GM18870 (cell line): ENCODE measurements around the gene SNRPA.
"Not testable (repeated sequence)": the region's sequence is repeated elsewhere in the genome, so short reads cannot be mapped to it uniquely, and the experiment has no call there.

Experiments used
- ATAC-seq: cut with Tn5 transposase; IDR thresholded peaks from one replicate; pipeline ENCODE4 v1.9.1; 2021; ENCODE audit warnings: moderate library complexity; ENCODE audit not compliant: unreplicated experiment

The SNRPA gene

DNA sequence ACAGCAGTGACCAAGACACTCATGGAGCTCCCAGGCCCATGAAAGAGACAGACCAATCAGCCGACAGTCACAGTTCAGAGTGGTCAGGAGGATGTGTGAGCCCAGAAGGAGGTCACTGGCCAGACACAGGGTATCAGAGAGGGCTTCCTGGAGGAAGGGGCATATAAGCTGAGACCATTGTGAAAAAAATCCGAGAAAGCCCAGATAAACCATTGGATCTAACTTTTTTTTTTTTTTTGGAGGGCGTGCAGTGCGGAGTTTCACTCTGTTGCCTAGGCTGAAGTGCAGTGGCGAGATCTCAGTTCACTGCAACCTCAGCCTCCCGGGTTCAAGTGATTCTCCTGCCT is 29.9 kb upstream of the SNRPA start:
- ATAC-seq: no peak

DNA sequence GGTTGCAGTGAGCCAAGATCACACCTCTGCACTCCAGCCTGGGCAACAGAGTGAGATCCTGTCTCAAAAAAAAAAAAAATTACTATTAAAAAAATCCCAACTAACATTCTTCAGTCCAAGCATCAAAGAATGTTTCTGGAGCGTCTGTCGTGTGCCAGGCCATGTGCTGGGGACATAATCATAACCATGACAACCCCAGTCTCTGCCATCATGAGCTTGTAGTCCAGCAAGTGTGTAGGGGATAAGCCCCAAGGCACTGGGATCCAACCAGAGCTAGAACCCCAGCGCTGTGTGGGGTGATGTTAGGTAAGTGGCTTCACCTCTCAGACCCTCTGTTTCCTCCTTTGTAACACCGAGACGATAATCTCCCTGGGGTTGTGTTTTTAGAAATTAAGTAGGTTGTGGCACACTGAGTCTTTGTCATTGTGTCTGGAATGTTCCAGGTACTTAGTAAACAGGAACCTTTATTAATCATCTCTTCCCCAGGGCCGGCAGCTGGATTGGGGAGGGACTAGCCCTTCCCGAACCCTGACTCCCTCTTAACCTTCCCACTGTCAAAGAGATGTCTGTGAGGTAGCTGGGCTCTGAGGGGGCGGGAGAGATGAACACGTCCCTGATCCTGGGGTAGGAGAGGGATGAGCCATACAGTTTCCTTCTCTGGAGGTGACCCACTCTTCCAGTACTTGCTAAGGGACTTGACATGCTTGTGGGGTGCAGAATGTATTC is 28.9 kb upstream of the SNRPA start:
- ATAC-seq: no peak

DNA sequence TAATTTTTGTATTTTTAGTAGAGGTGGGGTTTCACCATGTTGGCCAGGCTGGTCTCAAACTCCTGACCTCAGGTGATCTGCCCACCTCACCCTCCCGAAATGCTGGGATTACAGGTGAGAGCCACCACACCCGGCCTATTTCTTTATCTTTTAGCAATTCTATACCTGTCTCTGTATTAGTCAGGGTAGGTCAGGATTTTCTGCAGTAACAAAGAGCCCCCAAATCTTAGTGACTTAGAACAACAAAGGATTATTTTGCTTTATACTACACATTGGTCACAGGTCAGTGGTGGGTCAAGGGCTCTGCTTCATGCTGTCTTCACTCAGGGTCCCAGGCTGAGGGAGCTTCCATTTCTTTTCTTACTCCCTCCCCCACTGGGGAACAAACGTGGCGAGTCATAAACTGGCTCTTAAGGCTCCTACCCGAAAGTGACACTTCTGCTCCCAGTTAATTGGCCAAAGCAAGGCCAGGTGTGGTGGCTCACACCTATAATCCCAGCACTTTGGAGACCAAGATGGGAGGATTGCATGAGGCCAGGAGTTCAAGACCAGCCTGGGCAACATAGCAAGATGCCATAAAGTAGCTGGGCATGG is 27.2 kb upstream of the SNRPA start:
- no peak for ATAC-seq

DNA sequence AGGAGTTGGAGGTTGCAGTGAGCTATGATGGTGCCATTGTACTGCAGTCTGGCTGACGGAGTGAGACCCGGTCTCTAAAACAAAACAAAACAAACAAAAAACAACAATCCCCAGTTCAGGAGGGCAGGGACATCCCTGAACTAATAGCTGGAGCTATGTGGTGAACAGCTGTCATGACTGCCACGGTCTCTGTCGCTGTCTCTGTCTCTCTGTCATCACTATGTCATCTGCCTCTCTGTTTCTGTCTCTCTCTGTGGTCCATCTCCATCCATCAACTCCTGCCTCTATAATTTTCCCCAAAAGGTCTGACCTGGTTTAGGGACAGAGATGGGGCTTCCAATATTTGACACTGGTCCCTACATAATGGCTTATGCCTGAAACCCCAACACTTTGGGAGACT is 26.7 kb upstream of the SNRPA start:
- ATAC-seq: no peak

DNA sequence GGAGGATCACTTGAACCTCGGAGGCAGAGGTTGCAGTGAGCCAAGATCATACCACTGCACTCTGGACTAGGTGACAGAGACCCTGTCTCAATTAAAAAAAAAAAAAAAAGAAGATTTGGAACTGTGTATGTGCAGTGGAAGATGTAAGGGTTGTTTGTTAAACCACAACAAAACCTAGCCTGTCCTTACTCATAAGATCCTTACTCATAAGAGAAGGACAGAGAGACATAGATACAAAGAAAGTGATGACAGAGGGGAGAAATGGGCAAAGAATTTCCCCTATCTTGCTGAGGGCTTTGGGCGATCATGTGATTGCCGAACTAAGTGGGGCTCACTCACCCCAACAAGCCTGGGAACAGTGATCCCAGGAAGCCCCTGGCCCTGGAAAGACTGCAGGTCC is 26.1 kb upstream of the SNRPA start:
- ATAC-seq: no peak

DNA sequence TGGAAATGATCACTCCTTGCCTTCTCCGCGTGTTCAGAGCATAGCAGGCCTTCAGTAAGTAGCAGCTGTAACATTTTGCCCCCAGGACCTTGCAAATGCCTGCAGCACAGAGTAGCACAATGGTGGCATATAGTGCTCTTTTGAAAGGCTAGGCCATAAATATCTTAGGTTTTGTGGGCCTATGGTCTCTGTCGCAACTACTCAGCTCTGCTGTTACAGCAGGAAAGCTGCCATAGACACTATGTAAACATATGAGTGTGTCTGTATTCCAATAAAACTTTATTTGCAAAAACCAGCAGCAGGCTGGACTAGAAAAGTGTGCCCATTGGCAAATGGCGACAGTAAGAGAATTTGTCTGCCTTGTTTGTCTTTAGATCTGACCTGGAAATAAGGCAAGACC is 24.7 kb upstream of the SNRPA start:
- ATAC-seq: no peak

DNA sequence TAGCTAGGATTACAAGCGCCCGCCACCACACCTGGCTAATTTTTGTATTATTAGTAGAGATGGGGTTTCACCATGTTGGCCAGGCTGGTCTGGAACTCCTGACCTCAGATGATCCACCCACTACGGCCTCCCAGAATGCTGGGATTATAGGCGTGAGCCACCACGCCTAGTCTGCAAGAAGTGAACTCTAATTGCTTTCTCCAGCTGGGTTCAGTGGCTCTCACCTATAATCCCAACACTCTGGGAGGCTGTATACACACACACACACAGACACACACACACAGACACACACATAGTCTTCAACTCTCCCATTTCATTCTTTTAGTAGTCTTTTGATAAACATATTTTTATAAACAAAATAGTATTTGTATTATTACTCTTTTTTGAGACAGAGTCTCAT is 20.9 kb upstream of the SNRPA start:
- ATAC-seq: not testable (repeated sequence)

DNA sequence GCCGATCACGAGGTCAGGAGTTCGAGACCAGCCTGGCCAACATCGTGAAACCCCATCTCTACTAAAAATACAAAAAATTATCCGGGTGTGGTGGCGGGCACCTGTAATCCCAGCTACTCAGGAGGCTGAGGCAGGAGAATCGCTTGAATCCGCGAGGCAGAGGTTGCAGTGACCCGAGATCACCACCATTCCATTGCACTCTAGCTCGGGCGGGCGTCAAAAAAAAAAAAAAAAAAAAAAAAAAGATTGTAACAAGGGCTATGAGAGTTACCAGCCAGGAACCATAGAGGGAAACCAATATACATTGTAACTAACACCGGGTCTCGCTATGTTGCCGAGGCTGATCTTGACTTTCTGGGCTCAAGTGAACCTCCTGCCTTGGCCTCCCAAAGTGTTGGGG is 18.7 kb upstream of the SNRPA start:
- not testable (repeated sequence) for ATAC-seq

DNA sequence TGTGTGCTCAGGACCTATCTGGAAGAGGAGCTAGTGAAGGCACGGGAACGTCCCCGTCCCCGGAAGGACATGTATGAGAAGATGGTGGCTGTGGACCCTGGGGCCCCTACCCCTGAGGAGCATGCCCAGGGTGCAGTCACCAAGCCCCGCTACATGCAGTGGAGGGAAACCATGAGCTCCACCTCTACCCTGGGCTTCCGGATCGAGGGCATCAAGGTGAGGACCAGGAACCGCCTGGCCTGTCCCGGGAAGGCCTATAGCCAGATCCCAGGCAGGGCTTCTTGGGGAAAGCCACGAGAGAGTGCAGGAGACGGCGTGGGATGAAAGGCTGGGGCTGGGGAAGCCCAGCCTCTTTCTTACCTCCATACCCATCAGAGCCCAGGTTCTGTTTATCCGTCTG is 17.9 kb upstream of the SNRPA start:
- no peak for ATAC-seq

DNA sequence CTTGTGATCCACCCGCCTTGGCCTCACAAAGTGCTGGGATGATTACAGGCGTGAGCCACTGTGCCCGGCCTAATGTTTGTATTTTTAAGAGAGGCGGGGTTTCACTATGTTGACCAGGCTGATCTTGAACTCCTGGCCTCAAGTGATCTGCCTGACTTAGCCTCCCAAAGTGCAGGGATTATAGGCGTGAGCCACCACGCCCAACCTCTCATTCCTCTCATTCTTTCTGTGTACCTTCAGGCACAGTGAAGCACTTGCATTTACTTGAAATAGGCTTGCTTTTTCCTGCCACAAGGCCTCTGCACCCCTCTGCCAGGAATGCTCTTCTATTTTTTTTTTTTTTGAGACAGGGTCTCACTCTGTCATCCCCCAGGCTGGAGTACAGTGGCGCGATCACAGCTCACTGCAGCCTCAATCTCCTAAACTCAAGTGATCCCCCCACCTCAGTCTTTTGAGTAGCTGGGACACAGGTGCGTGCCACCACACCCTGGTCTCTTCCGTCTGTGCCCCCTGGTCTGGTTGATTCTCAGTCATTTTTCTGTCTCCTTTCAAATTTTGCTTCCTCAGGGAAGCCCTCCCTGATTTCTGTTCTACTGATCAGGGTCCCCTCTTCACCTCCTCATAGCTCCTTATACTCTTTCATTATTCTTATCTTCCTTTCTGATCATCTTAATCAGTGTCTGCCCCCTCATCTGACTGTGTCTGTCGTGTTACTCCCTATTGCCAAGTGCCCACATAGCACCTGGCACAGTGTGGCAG is 15.8 kb upstream of the SNRPA start:
- ATAC-seq: no peak

DNA sequence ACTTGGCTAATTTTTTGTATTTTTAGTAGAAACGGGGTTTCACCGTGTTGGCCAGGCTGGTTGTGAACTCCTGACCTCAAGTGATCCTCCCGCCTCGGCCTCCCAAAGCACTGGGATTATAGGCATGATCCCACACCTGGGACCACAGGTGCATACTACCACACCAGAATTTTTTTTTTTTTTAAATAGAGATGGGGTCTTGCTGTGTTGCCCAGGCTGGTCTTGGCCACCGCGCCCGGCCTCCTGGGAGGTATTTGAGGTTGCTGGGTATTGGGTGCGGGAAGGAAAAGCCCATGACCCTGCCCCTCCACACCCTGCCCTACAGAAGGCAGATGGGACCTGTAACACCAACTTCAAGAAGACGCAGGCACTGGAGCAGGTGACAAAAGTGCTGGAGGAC is 14.3 kb upstream of the SNRPA start:
- no peak for ATAC-seq

DNA sequence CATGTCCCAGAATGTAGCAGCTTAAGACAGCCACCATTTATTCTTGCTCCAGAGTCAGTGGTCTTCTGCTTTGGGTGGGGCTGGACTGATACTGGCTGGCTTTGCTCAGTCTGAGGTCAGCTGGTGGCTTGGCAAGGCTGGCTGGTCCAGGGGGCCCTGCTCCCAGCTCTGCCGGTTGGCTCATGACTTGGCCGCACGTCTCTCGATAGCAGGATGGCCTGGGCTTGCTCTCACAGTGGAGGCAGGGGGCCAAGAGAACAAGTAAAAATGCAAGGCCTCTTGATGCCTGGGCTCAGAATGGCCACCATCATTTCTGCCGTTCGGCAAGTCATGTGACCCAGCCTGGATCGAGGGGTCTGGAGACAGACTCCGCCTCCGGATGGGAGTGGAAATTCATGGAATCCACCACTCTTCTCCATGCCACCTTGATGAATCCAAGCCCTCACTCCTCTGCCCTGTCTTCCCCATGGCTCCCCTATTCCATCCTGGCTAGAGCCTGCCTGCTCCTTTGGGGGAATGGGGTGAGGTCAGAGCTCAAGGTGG is 13.8 kb upstream of the SNRPA start:
- no peak for ATAC-seq

DNA sequence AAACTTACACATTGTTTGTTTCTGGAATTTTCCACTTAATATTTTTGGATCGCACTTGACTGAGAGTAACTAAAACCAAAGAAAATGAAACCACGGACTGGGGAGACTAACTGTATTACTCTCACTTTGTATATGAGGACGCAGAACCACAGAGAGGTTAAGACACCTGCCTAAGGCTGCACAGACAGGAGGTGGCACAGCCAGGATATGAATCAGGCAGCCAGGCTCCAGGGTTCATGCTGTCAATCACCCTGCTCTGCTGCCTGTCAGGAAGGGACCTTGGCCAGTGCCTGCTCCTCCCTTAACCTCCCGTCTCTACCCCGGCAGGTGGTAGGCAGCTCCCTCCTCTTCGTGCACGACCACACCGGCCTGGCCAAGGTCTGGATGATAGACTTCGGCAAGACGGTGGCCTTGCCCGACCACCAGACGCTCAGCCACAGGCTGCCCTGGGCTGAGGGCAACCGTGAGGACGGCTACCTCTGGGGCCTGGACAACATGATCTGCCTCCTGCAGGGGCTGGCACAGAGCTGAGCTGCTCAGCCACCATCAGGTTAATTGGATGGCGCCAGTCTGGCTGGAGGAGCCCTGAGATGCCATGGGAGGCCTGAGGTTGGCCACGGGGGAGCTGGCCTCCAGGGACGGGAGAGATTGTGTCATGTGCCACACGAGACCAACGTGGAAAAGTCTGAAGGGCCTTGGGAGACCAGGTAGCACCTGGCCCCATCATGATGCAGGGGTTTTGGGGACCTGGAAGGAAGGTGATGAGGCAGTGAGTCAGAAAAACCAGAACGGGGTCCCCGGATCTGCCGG is 11.8 kb upstream of the SNRPA start:
- ATAC-seq: no peak

DNA sequence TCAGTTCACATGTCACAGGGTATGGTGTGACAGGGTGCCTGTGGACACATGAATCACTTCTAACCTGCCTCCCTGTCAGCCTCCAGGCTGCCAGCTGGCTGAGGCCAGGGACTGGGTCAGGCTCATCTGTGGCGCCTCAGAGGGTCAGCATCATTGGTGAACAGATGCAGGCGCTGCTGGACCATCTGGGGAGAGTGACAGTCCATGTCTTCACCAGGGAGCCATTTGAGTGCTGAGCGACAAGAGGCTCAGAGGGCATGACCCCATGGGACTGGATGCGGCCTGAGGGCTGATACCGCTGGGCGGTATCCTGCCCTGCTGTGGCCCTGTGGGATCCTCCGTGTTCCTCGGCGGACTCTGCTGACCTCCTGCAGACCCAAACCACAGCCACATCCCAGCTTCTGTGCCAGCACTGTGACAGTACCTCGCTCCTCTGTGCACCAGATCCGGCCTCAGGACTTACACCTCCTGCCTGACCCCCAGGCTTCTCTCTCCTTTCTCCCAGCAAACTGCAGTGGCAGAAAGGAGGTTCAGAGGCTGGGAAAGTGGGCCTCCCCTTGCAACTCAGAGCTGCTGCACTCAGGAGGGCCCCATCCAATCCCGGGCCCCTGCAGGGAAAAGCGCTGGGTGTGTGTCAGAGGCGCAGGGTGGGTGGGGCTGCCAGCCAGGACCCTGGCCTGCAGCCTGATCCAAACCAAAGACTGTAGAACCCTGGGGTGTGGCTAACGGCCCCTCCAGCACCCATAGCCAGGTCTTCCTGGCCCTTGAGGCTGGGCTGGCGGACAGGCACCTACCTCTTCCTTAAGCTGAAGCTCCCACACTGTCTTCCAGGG is 10.9 kb upstream of the SNRPA start:
- ATAC-seq: no peak

DNA sequence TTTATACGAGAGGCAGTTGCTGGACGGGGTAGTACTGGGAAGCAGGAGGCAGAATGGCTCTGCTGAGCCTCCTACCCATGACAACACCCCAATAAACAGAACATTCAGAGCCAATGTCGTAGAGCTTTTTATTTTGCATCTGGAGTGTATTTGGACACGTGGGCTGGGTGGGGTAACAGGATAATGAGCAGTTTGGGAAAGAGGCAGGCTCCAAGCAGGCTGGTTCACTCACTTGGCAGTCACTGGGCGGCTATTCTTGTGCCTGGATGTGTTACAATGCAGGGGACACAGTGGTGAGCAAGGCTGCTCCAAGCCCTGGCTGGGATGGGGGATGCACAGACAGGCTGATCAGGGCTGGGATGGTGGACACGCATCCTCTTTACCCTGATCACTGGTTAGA is 10.3 kb upstream of the SNRPA start:
- ATAC-seq: no peak

DNA sequence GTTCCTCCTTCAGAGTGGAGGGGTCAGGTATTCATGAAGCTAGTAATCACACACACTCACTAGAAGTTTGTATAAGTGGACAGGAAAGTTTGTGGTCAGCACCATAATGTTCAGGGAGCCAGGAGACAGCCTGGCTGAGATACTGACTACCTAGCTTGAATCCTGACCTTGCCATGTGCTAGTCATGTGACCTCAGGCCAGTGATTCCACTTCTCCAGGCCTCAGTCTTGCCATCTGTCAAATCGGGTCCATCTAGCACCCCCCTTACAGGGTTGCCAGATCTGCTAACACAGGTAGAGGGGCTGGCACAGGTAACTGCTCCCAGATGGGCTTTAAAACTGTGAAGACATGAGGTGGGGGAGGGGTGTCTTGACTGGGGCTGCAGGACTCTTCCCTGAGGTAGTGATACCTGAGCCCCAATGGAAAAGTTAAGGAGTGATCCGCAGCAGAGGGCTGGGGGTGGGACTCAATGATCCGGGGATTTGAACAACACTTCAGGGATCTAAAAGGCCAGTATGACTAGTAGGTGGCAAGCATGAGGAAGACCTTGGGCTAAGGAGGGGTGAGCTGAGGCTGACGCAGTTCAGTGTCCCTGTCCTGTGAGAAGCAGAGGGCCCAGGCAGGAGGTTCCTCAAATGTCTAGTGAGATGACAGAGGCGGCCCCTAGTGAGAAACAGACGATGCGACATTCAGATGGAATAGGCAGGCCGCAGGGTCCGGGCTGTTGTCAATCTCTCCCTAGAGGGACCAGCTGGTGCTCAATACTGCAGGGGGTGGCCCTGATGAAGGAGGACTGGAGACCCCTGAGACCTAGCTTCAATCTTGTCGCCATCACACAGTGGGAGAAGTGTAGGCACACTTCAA is 9.2 kb upstream of the SNRPA start:
- no peak for ATAC-seq

DNA sequence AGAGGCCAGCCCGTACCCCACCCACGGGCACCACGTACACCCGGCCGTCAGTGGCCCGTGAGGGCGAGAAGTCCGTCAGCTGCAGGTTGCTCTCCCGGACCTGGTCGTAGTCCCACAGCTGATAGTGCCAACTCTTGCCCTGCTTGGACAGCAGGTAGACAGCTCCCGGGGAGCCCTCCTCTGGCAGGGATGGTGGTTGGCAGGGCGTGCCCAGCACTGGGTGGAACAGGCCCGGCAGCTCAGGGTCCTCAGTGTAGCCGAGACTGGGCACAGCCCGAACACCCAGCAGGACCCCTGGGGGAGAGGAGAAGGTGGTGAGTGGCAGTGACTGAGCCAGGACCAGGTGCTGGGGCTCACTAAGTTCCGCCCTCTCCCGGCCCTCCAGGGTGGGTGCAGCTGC is 8.5 kb upstream of the SNRPA start:
- ATAC-seq: no peak

DNA sequence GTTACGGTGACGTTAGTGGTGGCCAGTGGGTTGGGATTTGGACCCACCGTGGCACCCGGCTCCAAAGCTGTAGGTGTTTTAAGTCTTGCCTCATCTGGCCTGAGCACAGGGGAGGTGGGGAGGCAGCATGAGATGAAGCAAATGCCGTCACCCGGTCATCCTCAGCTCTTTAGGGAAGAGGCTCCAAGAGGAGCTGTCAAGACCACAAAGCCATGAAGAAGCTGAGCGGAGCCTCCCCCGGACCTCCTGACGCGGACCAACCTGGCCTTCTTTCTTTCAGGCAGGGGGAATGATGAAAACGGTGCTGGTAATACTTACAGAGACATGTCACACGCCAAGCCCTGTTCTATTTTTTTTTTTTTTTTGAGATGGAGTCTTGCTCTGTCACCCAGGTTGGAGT is 8.1 kb upstream of the SNRPA start:
- ATAC-seq: no peak

DNA sequence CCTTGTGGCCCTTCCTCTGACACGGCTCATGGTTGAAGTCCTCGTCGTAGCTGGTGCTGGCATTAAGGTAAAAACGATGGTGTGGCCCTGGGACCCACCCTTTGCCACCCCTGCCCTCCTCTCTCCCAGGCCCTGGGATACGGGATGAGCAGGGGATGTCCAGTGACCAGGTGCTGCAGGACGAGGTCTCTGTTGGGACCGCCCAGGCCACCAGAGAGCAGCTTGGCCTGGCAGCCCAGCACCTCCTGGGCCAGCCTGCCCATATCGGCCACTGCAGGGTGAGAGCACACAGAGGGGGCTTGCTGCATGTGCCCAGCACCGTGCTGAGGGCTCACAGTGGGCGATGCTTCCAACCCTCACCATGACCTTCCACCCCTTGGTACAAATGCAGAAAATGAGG is 7.1 kb upstream of the SNRPA start:
- ATAC-seq: no peak
